Colon (tissue), 2 donors: ENCODE measurements around the gene SPATA21.

ENCODE experiments used
- FAIRE-seq: peaks from 2 replicates; lab custom pipeline; 2012; peaks lifted over from hg19 to GRCh38; lab: Jason Lieb, UNC
- donor health status: control.
- donor health status: control.

The SPATA21 gene

GRCh38 chr1:16451841-16452528, 14.8 kb upstream of the SPATA21 start:
- no peak for FAIRE-seq

GRCh38 chr1:16450863-16451481, 13.7 kb upstream of the SPATA21 start:
- no peak for FAIRE-seq

GRCh38 chr1:16449666-16450065, 12.4 kb upstream of the SPATA21 start:
- FAIRE-seq = no peak

GRCh38 chr1:16449065-16449464, 11.8 kb upstream of the SPATA21 start:
- no peak for FAIRE-seq

GRCh38 chr1:16447641-16448040, 10.4 kb upstream of the SPATA21 start:
- no peak for FAIRE-seq

- no peak for FAIRE-seq
Measured at GRCh38 chr1:16446116-16446515, 8.9 kb upstream of the SPATA21 start.

GRCh38 chr1:16445052-16445451, 7.8 kb upstream of the SPATA21 start:
- no peak for FAIRE-seq

GRCh38 chr1:16443975-16444770, 6.9 kb upstream of the SPATA21 start:
- no peak for FAIRE-seq

- no peak for FAIRE-seq
Measured at GRCh38 chr1:16442941-16443340, 5.7 kb upstream of the SPATA21 start.

- no peak for FAIRE-seq
Measured at GRCh38 chr1:16442265-16442664, 5.0 kb upstream of the SPATA21 start.

- no peak for FAIRE-seq
Measured at GRCh38 chr1:16441282-16441665, 4.0 kb upstream of the SPATA21 start.

- no peak for FAIRE-seq
Measured at GRCh38 chr1:16440470-16441281, 3.5 kb upstream of the SPATA21 start, which contains the start of gene NECAP2. Gene NECAP2, plus strand, starts transcription at chr1:16440724. Its CDS starts 38 bp downstream, at chr1:16440762.

- FAIRE-seq = no peak
Measured at GRCh38 chr1:16440131-16440469, 2.9 kb upstream of the SPATA21 start.

GRCh38 chr1:16438924-16439323, 1.7 kb upstream of the SPATA21 start:
- no peak for FAIRE-seq

- FAIRE-seq = no peak
Measured at GRCh38 chr1:16438516-16438915, 1.3 kb upstream of the SPATA21 start.

- FAIRE-seq = no peak
Measured at GRCh38 chr1:16434501-16434900, 2.7 kb downstream of the SPATA21 start.

GRCh38 chr1:16434007-16434406, 3.2 kb downstream of the SPATA21 start:
- no peak for FAIRE-seq

- no peak for FAIRE-seq
Measured at GRCh38 chr1:16433030-16433429, 4.2 kb downstream of the SPATA21 start.

GRCh38 chr1:16430606-16431005, 6.6 kb downstream of the SPATA21 start:
- FAIRE-seq = no peak

GRCh38 chr1:16425125-16426025, 11.8 kb downstream of the SPATA21 start:
- no peak for FAIRE-seq

- FAIRE-seq = no peak
Measured at GRCh38 chr1:16422041-16422440, 15.2 kb downstream of the SPATA21 start.
